Breast epithelium (tissue), 4 donors: ENCODE measurements around the gene DNMT3L. TPM values are rescaled to one million over a fixed set of nuclear protein-coding genes. Genes with fewer than 3 reads are reported as not detected.
A peak's percentile ranks its signal among the peaks of the same experiment; 100 is the strongest.

ENCODE experiments used
- DNase-seq, 2 donors: peaks; one replicate each; pipeline ENCODE4 v3.0.0-alpha.2; 2019; ENCODE audit warnings: low spot score in 2 of 2
- H3K27ac ChIP-seq, 2 donors: fragments of 200-600 bp; sonication (generic) in 1 of 2; one replicate each; pipeline ENCODE4 v1.5.1; 2016 to 2019; ENCODE audit warnings: mild to moderate bottlenecking in 1 of 2
- H3K27me3 ChIP-seq, 2 donors: fragments of 200-600 bp; sonication (generic) in 1 of 2; one replicate each; pipeline versions ENCODE4 v1.5.1 to v1.6.0; 2017 to 2019; ENCODE audit warnings: control low read depth in 1 of 2, mild to moderate bottlenecking in 1 of 2
- H3K36me3 ChIP-seq: fragments of 200-600 bp; one replicate; pipeline ENCODE4 v1.5.1; 2019
- H3K4me1 ChIP-seq, 2 donors: fragments of 200-600 bp; sonication (generic); one replicate each; pipeline ENCODE4 v1.5.1; 2016 to 2019; ENCODE audit warnings: control low read depth in 1 of 2
- H3K4me3 ChIP-seq, 3 donors: fragments of 200-600 bp; sonication (generic); 1 replicate in 2 of 3; 2 replicates in 1 of 3; pipeline ENCODE4 v1.5.1; 2016 to 2019; ENCODE audit warnings: mild to moderate bottlenecking in 3 of 3, moderate library complexity in 2 of 3
- H3K9me3 ChIP-seq, 2 donors: fragments of 200-600 bp; sonication (generic) in 1 of 2; one replicate each; pipeline ENCODE4 v1.5.1; 2016 to 2019; ENCODE audit warnings: control low read depth in 1 of 2
- POLR2A ChIP-seq: fragments of 450-650 bp; IDR thresholded peaks from one replicate; pipeline ENCODE4 v1.6.1; 2016; ENCODE audit warnings: antibody characterized with exemption, mild to moderate bottlenecking, moderate library complexity
- POLR2AphosphoS5 ChIP-seq, 3 donors: sonication (generic); formaldehyde crosslinking; IDR thresholded peaks; one replicate each; pipeline ENCODE4 v1.6.1; 2017; ENCODE audit warnings: antibody characterized with exemption in 3 of 3
- intact Hi-C: fragments of 100-400 bp; cut with DNase I; formaldehyde crosslinking; loops from one replicate; pipeline ENCODE4 v1.15.1; 2023; ENCODE audit warnings: low total_unique reads
- total RNA-seq, 3 donors: library from RNA; depleted of rRNA; stranded (reverse); fragments of >200 nt; gene quantifications; one replicate each; pipeline ENCODE4 v1.1.0, GENCODE V29; 2016
- TF ChIP-seq, protein P1 (sequence below), 3 donors: fragments of 450-650 bp; IDR thresholded peaks; one replicate each; pipeline ENCODE4 v1.5.1; 2016 to 2017; ENCODE audit warnings: antibody characterized with exemption in 3 of 3, mild to moderate bottlenecking in 3 of 3, moderate library complexity in 3 of 3

The DNMT3L gene
- total RNA-seq, 3 donors from 2014 or later = not detected

DNA sequence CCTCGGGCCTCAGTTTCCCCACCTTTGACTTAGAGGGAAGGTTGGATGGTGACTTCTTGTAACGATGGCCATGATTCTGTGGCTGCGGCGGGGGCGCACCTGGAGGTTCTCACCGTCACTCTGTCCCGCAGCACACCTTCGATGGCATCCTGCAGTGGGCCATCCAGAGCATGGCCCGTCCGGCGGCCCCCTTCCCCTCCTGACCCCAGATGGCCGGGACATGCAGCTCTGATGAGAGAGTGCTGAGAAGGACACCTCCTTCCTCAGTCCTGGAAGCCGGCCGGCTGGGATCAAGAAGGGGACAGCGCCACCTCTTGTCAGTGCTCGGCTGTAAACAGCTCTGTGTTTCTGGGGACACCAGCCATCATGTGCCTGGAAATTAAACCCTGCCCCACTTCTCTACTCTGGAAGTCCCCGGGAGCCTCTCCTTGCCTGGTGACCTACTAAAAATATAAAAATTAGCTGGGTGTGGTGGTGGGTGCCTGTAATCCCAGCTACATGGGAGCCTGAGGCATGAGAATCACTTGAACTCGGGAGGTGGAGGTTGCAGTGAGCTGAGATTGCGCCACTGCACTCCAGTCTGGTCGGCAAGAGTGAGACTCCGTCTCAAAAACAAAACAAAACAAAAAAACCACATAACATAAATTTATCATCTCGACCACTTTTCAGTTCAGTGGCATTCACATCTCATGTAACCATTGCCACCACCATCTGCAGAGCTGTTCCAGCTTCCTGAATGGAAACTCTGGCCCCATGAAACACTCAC is 36.0 kb upstream of the DNMT3L start:
- H3K27me3 ChIP-seq = no peaks in the 10 kb centered on the region
- intact Hi-C loops = no loop called here
- H3K27ac ChIP-seq = no peak overlapping the region
- H3K4me1 ChIP-seq = peaks cover 0 to 11% of the 10 kb centered on the region in 2 donors
- peak overlapping the region in 1 of 3 donors; percentile 19 for H3K4me3 ChIP-seq
- TF ChIP-seq POLR2A (no peak), POLR2AphosphoS5 (IDR thresholded peaks at IDR 0.05) (peak in 2 of 3 donors; percentile 24 to 48)
- TF ChIP-seq, protein P1, sequence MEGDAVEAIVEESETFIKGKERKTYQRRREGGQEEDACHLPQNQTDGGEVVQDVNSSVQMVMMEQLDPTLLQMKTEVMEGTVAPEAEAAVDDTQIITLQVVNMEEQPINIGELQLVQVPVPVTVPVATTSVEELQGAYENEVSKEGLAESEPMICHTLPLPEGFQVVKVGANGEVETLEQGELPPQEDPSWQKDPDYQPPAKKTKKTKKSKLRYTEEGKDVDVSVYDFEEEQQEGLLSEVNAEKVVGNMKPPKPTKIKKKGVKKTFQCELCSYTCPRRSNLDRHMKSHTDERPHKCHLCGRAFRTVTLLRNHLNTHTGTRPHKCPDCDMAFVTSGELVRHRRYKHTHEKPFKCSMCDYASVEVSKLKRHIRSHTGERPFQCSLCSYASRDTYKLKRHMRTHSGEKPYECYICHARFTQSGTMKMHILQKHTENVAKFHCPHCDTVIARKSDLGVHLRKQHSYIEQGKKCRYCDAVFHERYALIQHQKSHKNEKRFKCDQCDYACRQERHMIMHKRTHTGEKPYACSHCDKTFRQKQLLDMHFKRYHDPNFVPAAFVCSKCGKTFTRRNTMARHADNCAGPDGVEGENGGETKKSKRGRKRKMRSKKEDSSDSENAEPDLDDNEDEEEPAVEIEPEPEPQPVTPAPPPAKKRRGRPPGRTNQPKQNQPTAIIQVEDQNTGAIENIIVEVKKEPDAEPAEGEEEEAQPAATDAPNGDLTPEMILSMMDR (IDR thresholded peaks at IDR 0.05) = peak; percentile 83 to 89 (median 87)
- H3K36me3 ChIP-seq = no peaks in the 10 kb centered on the region
- H3K9me3 ChIP-seq = no peaks in the 10 kb centered on the region
- DNase-seq = peak; percentile 83 to 88

DNA sequence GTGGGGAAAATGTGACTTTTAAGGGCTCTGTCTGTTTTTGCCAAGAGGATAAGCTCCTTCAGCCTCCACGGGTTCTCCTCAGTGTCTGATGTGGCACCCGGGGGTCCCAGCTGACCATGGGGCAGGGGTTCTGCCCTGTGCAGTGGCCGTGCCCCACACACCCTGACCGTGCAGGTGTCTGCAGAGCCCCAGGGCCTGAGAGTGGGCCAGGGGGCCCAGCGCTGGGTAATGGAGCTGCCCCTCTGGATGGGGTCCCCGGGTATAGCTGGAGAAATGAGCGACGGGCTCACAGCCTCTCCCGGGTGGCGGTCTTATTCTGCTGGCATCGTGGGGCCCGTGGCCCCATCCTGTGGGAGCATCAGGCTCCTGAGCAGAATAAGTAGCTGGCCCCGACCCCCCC is 35.2 kb upstream of the DNMT3L start:
- TF ChIP-seq POLR2A (no peak), POLR2AphosphoS5 (IDR thresholded peaks at IDR 0.05) (no peak)
- TF ChIP-seq, protein P1 (IDR thresholded peaks at IDR 0.05) = no peak
- intact Hi-C loops = no loop called here
- peaks cover 0 to 4% of the 10 kb centered on the region in 2 donors for H3K4me1 ChIP-seq
- no peaks in the 10 kb centered on the region for H3K36me3 ChIP-seq
- no peaks in the 10 kb centered on the region for H3K9me3 ChIP-seq
- no peak for DNase-seq
- no peak overlapping the region for H3K27ac ChIP-seq
- no peak overlapping the region for H3K4me3 ChIP-seq
- H3K27me3 ChIP-seq = no peaks in the 10 kb centered on the region

DNA sequence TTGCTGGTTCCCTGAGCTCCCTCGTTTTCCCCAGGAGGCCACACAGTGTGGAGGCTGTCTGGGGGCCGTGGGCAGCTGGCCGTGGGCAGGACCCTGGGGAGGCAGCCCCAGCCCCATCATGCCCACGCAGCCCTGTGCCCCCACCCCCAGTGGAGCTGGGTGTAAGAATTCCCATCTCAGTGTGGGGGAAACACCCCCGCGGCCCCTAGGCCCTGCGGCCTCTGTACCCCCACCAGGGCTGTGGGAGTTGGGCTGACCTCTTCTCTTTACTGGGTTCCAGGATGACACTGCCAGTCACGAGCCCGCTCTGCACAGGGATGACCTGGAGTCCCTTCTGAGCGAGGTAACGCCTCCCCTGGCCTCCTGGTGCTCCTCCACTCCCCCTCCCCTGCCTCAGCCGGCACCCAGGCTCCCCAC is 34.4 kb upstream of the DNMT3L start:
- Histone ChIP-seq H3K27me3 (no peaks in the 10 kb centered on the region), H3K9me3 (no peaks in the 10 kb centered on the region), H3K27ac (no peak overlapping the region), H3K4me3 (no peak overlapping the region), H3K36me3 (no peaks in the 10 kb centered on the region), H3K4me1 (peaks cover 0 to 4% of the 10 kb centered on the region in 2 donors)
- DNase-seq = no peak
- intact Hi-C loops = no loop called here
- TF ChIP-seq POLR2AphosphoS5 (IDR thresholded peaks at IDR 0.05) (no peak), POLR2A (no peak)
- TF ChIP-seq, protein P1 (IDR thresholded peaks at IDR 0.05) = no peak

DNA sequence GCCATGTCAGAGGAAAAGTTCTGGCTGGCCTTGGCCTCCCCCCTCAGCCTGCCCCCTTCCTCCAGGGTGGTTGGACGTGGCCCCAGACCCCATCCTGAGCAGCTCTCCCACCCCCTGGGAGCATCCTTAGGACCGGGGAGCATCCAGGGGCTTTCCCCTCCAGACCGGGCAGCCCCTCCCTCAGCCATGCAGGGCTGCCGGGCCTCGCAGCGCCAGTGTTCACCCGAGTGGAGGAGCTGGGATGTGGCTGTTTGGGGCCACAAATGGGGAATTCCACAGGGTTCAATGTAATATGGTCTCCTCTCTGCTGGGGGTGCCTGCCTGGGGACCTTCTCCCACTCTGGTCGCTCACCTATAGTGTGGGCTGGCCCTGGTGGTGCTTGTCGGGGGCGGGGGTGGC is 33.9 kb upstream of the DNMT3L start:
- intact Hi-C loops = no loop called here
- TF ChIP-seq, protein P1 (IDR thresholded peaks at IDR 0.05) = no peak
- TF ChIP-seq POLR2A (no peak), POLR2AphosphoS5 (IDR thresholded peaks at IDR 0.05) (no peak)

DNA sequence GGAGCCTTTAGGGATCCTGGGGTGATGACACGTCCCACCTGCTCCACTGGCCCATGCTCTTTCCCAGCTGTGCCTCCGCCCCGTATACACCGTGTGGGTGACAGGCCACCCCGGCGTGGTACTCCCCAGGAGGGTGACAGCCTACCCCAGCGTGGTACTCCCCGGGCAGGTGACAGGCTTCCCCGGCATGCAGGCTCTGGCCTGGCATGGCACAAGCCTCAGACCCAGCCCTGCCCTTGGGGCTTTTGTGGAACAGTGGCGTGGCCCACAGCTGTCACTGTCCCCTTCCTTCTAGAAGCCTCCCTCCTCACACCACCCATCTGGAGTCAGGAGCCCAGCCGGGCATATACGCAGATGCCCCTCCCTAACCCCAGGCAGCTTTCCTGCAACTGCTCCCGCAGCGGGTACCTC is 33.5 kb upstream of the DNMT3L start:
- TF ChIP-seq POLR2A = no peak
- TF ChIP-seq, protein P1 (IDR thresholded peaks at IDR 0.05) = no peak
- TF ChIP-seq POLR2AphosphoS5 (IDR thresholded peaks at IDR 0.05) = no peak
- Histone ChIP-seq H3K4me3 (no peak overlapping the region), H3K9me3 (no peaks in the 10 kb centered on the region), H3K36me3 (no peaks in the 10 kb centered on the region), H3K4me1 (peaks cover 0 to 4% of the 10 kb centered on the region in 2 donors), H3K27ac (peak overlapping the region in 1 of 2 donors; percentile 3), H3K27me3 (no peaks in the 10 kb centered on the region)
- DNase-seq = no peak
- intact Hi-C loops = no loop called here

More for the DNA sequence above, 33.9 kb upstream of the DNMT3L start:
- Histone ChIP-seq H3K9me3 (no peaks in the 10 kb centered on the region), H3K27me3 (no peaks in the 10 kb centered on the region), H3K4me3 (no peak overlapping the region), H3K36me3 (no peaks in the 10 kb centered on the region), H3K4me1 (peaks cover 0 to 4% of the 10 kb centered on the region in 2 donors), H3K27ac (no peak overlapping the region)
- no peak for DNase-seq
